NCI-H1436 treated with DMSO at 0.1 percent for 48 hours (cell line): Measurements from ENCODE around the gene SYPL2.
"Not testable (repeated sequence)": the region's sequence is repeated elsewhere in the genome, so short reads cannot be mapped to it uniquely, and the experiment has no call there.

Experiments
- DNase-seq: peaks from one replicate; lab custom pipeline; 2025; lab: John Stamatoyannopoulos, UW

SYPL2 gene

GRCh38 chr1:109466452-109467300 lies at the start of gene SYPL2:
TSS of gene SYPL2 (plus strand) at chr1:109466546. CDS start at chr1:109466844, 298 bp downstream.
- no peak for DNase-seq

- DNase-seq: no peak
Measured at GRCh38 chr1:109423498-109423897, 42.8 kb upstream of the SYPL2 start.

- DNase-seq: no peak
Measured at GRCh38 chr1:109425391-109426280, 40.7 kb upstream of the SYPL2 start.

GRCh38 chr1:109426281-109427170 lies 39.8 kb upstream of the SYPL2 start, which contains the start of gene PSMA5:
TSS of gene PSMA5 (minus strand) at chr1:109426448. CDS start at chr1:109426330, 118 bp downstream.
- peak; percentile 91 for DNase-seq

GRCh38 chr1:109427171-109427467 lies 39.2 kb upstream of the SYPL2 start:
- DNase-seq: no peak

GRCh38 chr1:109432336-109432735 lies 34.0 kb upstream of the SYPL2 start:
- no peak for DNase-seq

GRCh38 chr1:109433322-109433721 lies 33.0 kb upstream of the SYPL2 start:
- DNase-seq: no peak

- no peak for DNase-seq
Measured at GRCh38 chr1:109434484-109434883, 31.9 kb upstream of the SYPL2 start.

GRCh38 chr1:109438798-109439297 lies 27.5 kb upstream of the SYPL2 start:
- no peak for DNase-seq

GRCh38 chr1:109441069-109441468 lies 25.3 kb upstream of the SYPL2 start:
- DNase-seq: no peak

GRCh38 chr1:109443476-109443875 lies 22.9 kb upstream of the SYPL2 start:
- DNase-seq: no peak

GRCh38 chr1:109444346-109444745 lies 22.0 kb upstream of the SYPL2 start:
- DNase-seq: no peak

- DNase-seq: not testable (repeated sequence)
Measured at GRCh38 chr1:109445949-109446695, 20.2 kb upstream of the SYPL2 start.

- no peak for DNase-seq
Measured at GRCh38 chr1:109447524-109447923, 18.8 kb upstream of the SYPL2 start.

GRCh38 chr1:109454497-109455133 lies 11.7 kb upstream of the SYPL2 start:
- DNase-seq: no peak

- DNase-seq: no peak
Measured at GRCh38 chr1:109457819-109458218, 8.5 kb upstream of the SYPL2 start.

- no peak for DNase-seq
Measured at GRCh38 chr1:109466125-109466451, 258 bp upstream of the SYPL2 start.

- no peak for DNase-seq
Measured at GRCh38 chr1:109467301-109467777, 993 bp downstream of the SYPL2 start.

GRCh38 chr1:109468061-109468460 lies 1.7 kb downstream of the SYPL2 start:
- DNase-seq: no peak

- DNase-seq: no peak
Measured at GRCh38 chr1:109468903-109469302, 2.6 kb downstream of the SYPL2 start.

- DNase-seq: no peak
Measured at GRCh38 chr1:109470245-109470644, 3.9 kb downstream of the SYPL2 start.
